ENCODE results near the gene BLOC1S6.

GRCh38 chr15:45630917-45631691 lies 43.9 kb downstream of the BLOC1S6 start:
- TF ChIP-seq CTCF (IDR thresholded peaks at IDR 0.05; ENCODE audit: insufficient read depth, low read length) (no peak), POLR2AphosphoS5 (IDR thresholded peaks at IDR 0.05; ENCODE audit: low read depth) (no peak), GABPA (IDR thresholded peaks at IDR 0.05; ENCODE audit: low read depth) (no peak), REST (IDR thresholded peaks at IDR 0.05; ENCODE audit: insufficient replicate concordance, low read depth) (no peak), SPI1 (IDR thresholded peaks at IDR 0.05; ENCODE audit: borderline replicate concordance, low read depth) (no peak)

All from HL-60 (cell line).